BE2C (cell line): ENCODE data around the gene ZIC2.

ENCODE experiments used
- DNase-seq: peaks from one replicate; pipeline ENCODE4 v3.0.0-alpha.2; 2020
- H3K27me3 ChIP-seq: fragments of 250-450 bp; sonication (Bioruptor Pico); 2 replicates; pipeline ENCODE4 v1.5.1; 2020; ENCODE audit warnings: mild to moderate bottlenecking
- H3K36me3 ChIP-seq: fragments of 250-450 bp; sonication (Bioruptor Pico); 2 replicates; pipeline ENCODE4 v1.5.1; 2020; ENCODE audit warnings: mild to moderate bottlenecking
- H3K4me1 ChIP-seq: fragments of 250-450 bp; sonication (Bioruptor Pico); 2 replicates; pipeline ENCODE4 v1.5.1; 2020
- H3K4me3 ChIP-seq: 2 replicates; pipeline ENCODE4 v1.5.1; 2011; ENCODE audit warnings: low read depth, low read length
- H3K9me3 ChIP-seq: fragments of 250-450 bp; sonication (Bioruptor Pico); 2 replicates; pipeline ENCODE4 v1.5.1; 2020
- CTCF ChIP-seq: IDR thresholded peaks from 2 replicates; pipeline ENCODE4 v1.5.1; 2012; ENCODE audit warnings: mild to moderate bottlenecking, low read depth, low read length

Gene ZIC2

GRCh38 chr13:99982731-99983498, 1.3 kb downstream of the ZIC2 start:
- peaks cover 91% of the 10 kb centered on the region for H3K27me3 ChIP-seq
- no peak overlapping the region for H3K4me3 ChIP-seq

GRCh38 chr13:99983499-99984401, 2.2 kb downstream of the ZIC2 start:
- H3K27me3 ChIP-seq, result peaks cover 91% of the 10 kb centered on the region
- no peak for DNase-seq
- no peak overlapping the region for H3K4me3 ChIP-seq

More at GRCh38 chr13:99982731-99983498, 1.3 kb downstream of the ZIC2 start:
- TF ChIP-seq CTCF, result no peak
- Histone ChIP-seq H3K9me3 (no peaks in the 10 kb centered on the region; the same call in 1 of the 2 replicates), H3K36me3 (no peaks in the 10 kb centered on the region), H3K4me1 (no peaks in the 10 kb centered on the region)
- DNase-seq, result no peak

GRCh38 chr13:99984461-99985240, 3.1 kb downstream of the ZIC2 start:
- H3K4me3 ChIP-seq, result no peak overlapping the region
- H3K9me3 ChIP-seq, result no peaks in the 10 kb centered on the region; the same call in 1 of the 2 replicates
- H3K36me3 ChIP-seq, result no peaks in the 10 kb centered on the region
- H3K27me3 ChIP-seq, result peaks cover 91% of the 10 kb centered on the region
- no peaks in the 10 kb centered on the region for H3K4me1 ChIP-seq
- DNase-seq, result no peak
- TF ChIP-seq CTCF, result no peak

More at GRCh38 chr13:99983499-99984401, 2.2 kb downstream of the ZIC2 start:
- Histone ChIP-seq H3K4me1 (no peaks in the 10 kb centered on the region), H3K36me3 (no peaks in the 10 kb centered on the region), H3K9me3 (no peaks in the 10 kb centered on the region; the same call in 1 of the 2 replicates)
- TF ChIP-seq CTCF, result no peak

- H3K27me3 ChIP-seq, result peaks cover 91% of the 10 kb centered on the region
- no peaks in the 10 kb centered on the region for H3K4me1 ChIP-seq
- H3K4me3 ChIP-seq, result no peak overlapping the region
- no peak for DNase-seq
- no peaks in the 10 kb centered on the region for H3K36me3 ChIP-seq
- H3K9me3 ChIP-seq, result no peaks in the 10 kb centered on the region; the same call in 1 of the 2 replicates
- TF ChIP-seq CTCF, result no peak
Measured at GRCh38 chr13:99985241-99985874, 3.8 kb downstream of the ZIC2 start.

GRCh38 chr13:99985886-99986527, 4.4 kb downstream of the ZIC2 start:
- no peak overlapping the region for H3K4me3 ChIP-seq
- no peaks in the 10 kb centered on the region for H3K4me1 ChIP-seq
- DNase-seq, result no peak
- H3K9me3 ChIP-seq, result no peaks in the 10 kb centered on the region; the same call in 1 of the 2 replicates
- H3K27me3 ChIP-seq, result peaks cover 97% of the 10 kb centered on the region
- TF ChIP-seq CTCF, result no peak
- no peaks in the 10 kb centered on the region for H3K36me3 ChIP-seq
